GM18505 (cell line): ENCODE measurements around the gene TEX19.

Experiments used
- ATAC-seq: cut with Tn5 transposase; IDR thresholded peaks from one replicate; pipeline ENCODE4 v1.9.1; 2021; ENCODE audit not compliant: unreplicated experiment
- POLR2A ChIP-seq: IDR thresholded peaks from 4 replicates; pipeline ENCODE4 v1.6.1; 2011; ENCODE audit warnings: borderline replicate concordance; ENCODE audit not compliant: insufficient read depth, insufficient read length; ENCODE audit errors: extremely low read depth

Gene TEX19

DNA sequence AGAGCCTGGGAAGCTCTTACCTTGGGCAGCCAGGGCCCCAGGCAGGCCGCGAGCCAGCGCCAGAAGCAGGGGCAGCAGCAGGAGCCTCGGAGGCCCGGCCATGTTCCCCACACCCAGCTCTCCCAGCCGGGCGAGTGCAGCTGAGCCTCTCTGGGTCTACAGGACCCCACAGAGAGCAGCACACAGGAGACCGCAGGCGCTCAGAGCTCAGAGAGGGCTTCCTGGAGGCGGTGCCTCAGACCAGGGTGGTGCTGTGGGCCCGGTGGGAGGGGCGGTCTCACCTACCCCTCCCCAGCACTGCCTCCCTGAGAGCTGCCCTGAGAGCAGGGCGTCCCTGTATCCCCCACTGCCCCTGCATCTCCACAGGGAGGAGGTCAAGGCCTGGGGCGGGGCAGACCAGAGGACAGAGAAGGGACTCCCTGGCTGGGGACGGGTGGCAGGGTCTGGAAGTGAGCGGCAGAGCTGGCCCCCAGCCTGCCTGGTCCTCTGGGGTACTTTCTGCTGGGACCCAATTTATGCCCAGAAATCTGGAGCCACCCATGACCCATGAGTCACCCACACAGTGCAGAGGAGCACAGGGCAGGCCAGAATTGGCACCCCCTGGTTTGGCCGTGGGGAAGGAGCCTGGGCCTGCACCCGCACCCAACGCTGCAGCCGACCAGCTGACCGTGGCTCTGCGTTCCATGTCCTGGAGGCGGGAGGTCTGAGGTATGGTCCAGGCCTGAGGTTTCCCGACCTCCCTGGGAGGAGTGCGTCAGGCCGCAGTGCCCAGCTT is 41.5 kb upstream of the TEX19 start, which contains the start of gene CD7:
CD7 (minus strand) TSS at position 215 of the 775 bp plus-strand sequence; CDS start at position 102, 113 bp downstream.
- ATAC-seq, result no peak
- no peak for TF ChIP-seq POLR2A

DNA sequence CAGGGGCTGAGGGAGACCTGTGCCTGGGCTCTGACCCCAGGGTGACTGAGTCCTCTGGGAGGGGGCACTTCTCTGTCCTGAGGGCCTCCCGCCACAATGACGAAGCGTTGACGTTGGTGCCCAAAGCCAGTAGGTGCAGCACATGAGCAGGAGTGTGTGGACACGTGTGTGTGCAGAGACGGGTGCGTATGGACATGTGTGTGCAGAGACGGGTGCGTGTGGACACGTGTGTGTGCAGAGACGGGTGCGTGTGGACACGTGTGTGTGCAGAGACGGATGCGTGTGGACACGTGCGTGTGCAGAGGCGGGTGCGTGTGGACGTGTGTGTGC is 40.9 kb upstream of the TEX19 start:
- no peak for ATAC-seq
- TF ChIP-seq POLR2A, result no peak

GRCh38 chr17:82318772-82319606 is 40.1 kb upstream of the TEX19 start:
- no peak for TF ChIP-seq POLR2A
- ATAC-seq, result no peak

GRCh38 chr17:82319619-82320062 is 39.4 kb upstream of the TEX19 start:
- no peak for TF ChIP-seq POLR2A
- ATAC-seq, result no peak

GRCh38 chr17:82320140-82320840 is 38.8 kb upstream of the TEX19 start:
- TF ChIP-seq POLR2A, result no peak
- no peak for ATAC-seq

- TF ChIP-seq POLR2A, result no peak
- no peak for ATAC-seq
These were observed 37.8 kb upstream of the TEX19 start for GRCh38 chr17:82320956-82321927.

GRCh38 chr17:82321947-82322466 is 37.0 kb upstream of the TEX19 start:
- no peak for ATAC-seq

DNA sequence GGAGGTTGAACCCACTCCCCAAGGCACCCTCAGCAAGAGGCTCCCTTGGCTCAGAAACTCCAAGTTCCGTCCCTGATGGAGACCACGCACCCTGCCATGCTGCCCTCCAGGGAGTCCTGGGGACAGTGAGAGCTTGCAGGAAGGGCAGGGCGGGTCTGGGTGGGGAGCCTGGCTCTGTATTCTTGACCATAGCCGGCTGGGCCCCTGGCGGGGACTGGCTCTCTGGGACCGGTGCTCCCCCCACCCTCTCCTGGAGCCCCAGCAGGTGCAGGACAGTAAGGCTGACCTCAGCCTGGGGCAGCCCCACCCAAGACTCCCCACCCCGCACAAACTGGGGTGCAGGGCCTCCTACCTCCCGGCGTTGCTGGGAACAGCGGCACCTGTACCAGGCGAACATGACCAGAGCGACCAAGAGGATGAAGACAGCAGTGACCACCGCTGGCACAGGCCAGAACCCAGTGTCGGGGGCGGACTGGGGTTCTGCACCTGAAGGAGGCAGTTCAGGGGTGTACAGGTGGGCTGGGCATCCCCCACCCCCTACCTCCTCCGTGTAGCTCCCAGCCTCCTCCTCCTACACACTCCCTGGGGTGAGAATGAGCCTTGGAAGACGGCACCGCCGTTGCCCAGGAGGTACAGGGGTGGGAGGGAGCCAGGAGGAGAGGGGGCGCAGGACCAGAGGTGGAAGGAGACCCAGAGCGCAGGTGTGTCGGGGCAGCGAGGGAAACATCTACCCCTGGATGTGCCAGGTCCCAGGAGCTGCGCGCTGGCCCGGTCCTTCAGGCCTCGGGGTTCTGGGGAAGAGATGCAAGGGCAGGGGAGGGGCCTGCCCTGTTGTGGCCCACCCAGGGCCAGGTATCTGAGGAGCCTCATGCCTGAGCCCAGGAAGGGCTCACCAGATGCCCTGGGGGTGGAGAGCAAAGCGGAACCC is 36.3 kb upstream of the TEX19 start:
- ATAC-seq, result no peak
- TF ChIP-seq POLR2A, result no peak

More at GRCh38 chr17:82321947-82322466, 37.0 kb upstream of the TEX19 start:
- no peak for TF ChIP-seq POLR2A

DNA sequence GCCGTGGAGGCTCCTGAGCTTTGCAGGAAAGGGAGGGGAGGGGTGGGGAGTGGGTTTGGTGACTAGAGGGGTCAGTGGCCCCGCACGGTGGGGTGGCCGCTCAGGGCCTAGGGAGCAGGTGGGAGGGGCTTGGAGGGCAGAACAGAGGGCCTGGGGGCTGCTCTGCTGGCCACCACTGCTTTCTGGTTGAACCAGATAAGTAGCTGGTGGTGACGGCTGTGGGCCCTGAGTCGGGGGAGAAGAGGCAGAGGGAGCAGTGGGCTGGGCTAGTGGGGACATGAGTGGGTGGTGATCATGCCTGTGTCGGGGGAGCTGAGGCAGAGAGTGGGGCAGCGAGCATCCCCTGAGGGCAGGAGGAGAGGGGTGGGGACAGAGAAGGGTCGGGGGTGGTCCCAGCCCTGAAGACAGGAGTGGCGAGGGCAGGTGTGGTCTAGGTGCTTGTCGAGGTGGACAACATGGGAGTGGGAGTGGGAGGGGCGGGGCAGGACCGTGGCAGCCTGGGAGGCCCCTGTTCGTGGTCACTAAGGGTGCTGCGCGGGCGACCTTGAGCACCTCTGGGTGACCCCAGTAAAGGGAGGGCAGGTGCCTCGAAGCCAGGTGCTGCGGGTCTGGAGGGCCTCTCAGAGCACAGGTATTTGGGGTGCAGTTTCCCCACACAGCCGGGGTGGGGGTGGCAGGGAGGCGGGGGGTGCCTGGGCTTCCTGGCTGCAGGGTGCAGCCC is 35.4 kb upstream of the TEX19 start:
- TF ChIP-seq POLR2A, result no peak
- ATAC-seq, result no peak

GRCh38 chr17:82324566-82325285 is 34.3 kb upstream of the TEX19 start:
- no peak for TF ChIP-seq POLR2A
- ATAC-seq, result no peak
